ENCODE measurements around the gene ABCC12.

ABCC12 gene

GRCh38 chr16:48165961-48166578 is 10.3 kb upstream of the ABCC12 start:
- no peak for FAIRE-seq

- no peak for FAIRE-seq
These were observed 9.3 kb upstream of the ABCC12 start for GRCh38 chr16:48164907-48165715.

GRCh38 chr16:48162839-48163410 is 7.1 kb upstream of the ABCC12 start:
- no peak for FAIRE-seq

- no peak for FAIRE-seq
These were observed 6.1 kb upstream of the ABCC12 start for GRCh38 chr16:48161906-48162305.

GRCh38 chr16:48160575-48160974 is 4.8 kb upstream of the ABCC12 start:
- no peak for FAIRE-seq

- no peak for FAIRE-seq
These were observed 2.5 kb upstream of the ABCC12 start for GRCh38 chr16:48158296-48158695.

GRCh38 chr16:48157794-48158193 is 2.0 kb upstream of the ABCC12 start:
- no peak for FAIRE-seq

- no peak for FAIRE-seq
These were observed 1.5 kb upstream of the ABCC12 start for GRCh38 chr16:48157302-48157701.

GRCh38 chr16:48156790-48157209 is 1.0 kb upstream of the ABCC12 start:
- FAIRE-seq, result no peak

- FAIRE-seq, result no peak
These were observed 2.0 kb downstream of the ABCC12 start for GRCh38 chr16:48153774-48154173.

- no peak for FAIRE-seq
These were observed 3.6 kb downstream of the ABCC12 start for GRCh38 chr16:48152226-48152625.

GRCh38 chr16:48150707-48151106 is 5.1 kb downstream of the ABCC12 start:
- no peak for FAIRE-seq

- FAIRE-seq, result no peak
These were observed 9.1 kb downstream of the ABCC12 start for GRCh38 chr16:48146710-48147109.

GRCh38 chr16:48146131-48146530 is 9.7 kb downstream of the ABCC12 start:
- FAIRE-seq, result no peak

- no peak for FAIRE-seq
These were observed 11.9 kb downstream of the ABCC12 start for GRCh38 chr16:48143812-48144368.

GRCh38 chr16:48140821-48141220 is 15.0 kb downstream of the ABCC12 start:
- FAIRE-seq, result no peak

- no peak for FAIRE-seq
These were observed 16.3 kb downstream of the ABCC12 start for GRCh38 chr16:48139517-48139916.

- FAIRE-seq, result no peak
These were observed 17.2 kb downstream of the ABCC12 start for GRCh38 chr16:48138543-48138942.

- no peak for FAIRE-seq
These were observed 18.0 kb downstream of the ABCC12 start for GRCh38 chr16:48137822-48138221.

- no peak for FAIRE-seq
These were observed 19.0 kb downstream of the ABCC12 start for GRCh38 chr16:48136547-48137360.

- no peak for FAIRE-seq
These were observed 22.2 kb downstream of the ABCC12 start for GRCh38 chr16:48133455-48134211.

- FAIRE-seq, result no peak
These were observed 23.1 kb downstream of the ABCC12 start for GRCh38 chr16:48132696-48133095.
